Smooth muscle cell of the pulmonary artery (primary cell): ENCODE results near the gene NCL. TPM values are rescaled to one million over a fixed set of nuclear protein-coding genes. Genes with fewer than 3 reads are reported as not detected.

Experiments
- total RNA-seq: library from RNA; depleted of rRNA; stranded (reverse); fragments of >200 nt; gene quantifications from 2 replicates; pipeline ENCODE4 v1.2.3, GENCODE V29; 2014

Gene NCL, protein sequence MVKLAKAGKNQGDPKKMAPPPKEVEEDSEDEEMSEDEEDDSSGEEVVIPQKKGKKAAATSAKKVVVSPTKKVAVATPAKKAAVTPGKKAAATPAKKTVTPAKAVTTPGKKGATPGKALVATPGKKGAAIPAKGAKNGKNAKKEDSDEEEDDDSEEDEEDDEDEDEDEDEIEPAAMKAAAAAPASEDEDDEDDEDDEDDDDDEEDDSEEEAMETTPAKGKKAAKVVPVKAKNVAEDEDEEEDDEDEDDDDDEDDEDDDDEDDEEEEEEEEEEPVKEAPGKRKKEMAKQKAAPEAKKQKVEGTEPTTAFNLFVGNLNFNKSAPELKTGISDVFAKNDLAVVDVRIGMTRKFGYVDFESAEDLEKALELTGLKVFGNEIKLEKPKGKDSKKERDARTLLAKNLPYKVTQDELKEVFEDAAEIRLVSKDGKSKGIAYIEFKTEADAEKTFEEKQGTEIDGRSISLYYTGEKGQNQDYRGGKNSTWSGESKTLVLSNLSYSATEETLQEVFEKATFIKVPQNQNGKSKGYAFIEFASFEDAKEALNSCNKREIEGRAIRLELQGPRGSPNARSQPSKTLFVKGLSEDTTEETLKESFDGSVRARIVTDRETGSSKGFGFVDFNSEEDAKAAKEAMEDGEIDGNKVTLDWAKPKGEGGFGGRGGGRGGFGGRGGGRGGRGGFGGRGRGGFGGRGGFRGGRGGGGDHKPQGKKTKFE
- 148 and 236 TPM in 2 replicates for total RNA-seq

DNA sequence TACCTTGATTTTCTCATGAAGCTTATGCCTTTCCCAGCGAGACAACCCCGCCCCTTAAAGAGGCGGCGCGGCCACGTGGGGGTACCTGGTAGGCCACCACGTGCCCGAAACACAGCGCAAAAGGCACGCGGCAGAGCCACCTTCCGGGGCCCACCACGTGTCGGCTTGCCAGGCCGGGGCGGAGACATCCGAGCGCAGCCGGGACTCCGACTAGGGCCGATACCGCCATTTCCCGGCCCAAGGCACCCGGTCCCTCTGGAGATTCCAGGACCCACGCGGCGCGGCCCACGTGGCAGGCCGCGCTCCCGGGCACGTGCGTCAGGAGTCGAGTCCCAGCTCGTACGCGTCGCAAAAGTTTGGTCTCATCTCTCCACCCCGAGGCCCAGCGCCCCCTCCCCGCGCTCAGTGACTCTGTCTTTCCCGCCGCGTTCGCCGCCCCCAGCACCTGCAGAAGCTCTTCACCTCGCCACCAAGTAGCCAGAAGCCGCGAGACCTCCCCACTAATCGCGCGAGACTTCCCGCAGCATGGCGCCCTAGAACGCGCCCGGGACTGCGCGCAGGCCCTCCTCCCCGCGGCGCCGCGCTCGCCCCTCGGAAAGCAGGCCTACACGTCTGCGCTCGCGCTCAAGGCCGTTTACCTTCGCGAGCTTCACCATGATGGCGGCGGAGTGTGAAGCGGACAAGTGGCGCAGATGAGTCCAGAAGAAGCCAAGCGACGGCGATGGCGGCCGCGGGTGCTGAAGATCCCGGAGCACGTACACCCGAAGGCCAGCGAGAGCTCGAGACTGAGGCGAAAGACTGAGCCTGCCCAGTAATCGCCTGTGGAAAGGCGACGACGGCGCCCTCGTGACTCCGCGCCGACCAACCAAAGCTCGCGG lies at the start of gene NCL:
TSS of gene NCL (minus strand) at position 787 of the 878 bp plus-strand sequence. CDS start at position 656, 131 bp downstream.

Other genes with a start within 250 kb of the NCL start
- gene B3GNT7, start 68.8 kb downstream of the NCL start, total RNA-seq, result 0.52 and 1.1 TPM in 2 replicates
- 0.07 and 0.20 TPM in 2 replicates for gene NMUR1, start 66.0 kb upstream of the NCL start, total RNA-seq
- gene TEX44, start 128.4 kb upstream of the NCL start, total RNA-seq, result not detected in 2 replicates
- gene PTMA, start 244.0 kb upstream of the NCL start, total RNA-seq, result 410 and 465 TPM in 2 replicates